Adrenal gland (tissue), 12 donors: Measurements from ENCODE around the gene ZFP62. TPM values are rescaled to one million over a fixed set of nuclear protein-coding genes. Genes with fewer than 3 reads are reported as not detected.

Experiments
- DNase-seq, 7 donors: peaks; one replicate each; pipeline ENCODE4 v3.0.0-alpha.2; 2019 to 2020
- H3K27ac ChIP-seq, 5 donors: fragments of 200-600 bp; sonication (generic) in 4 of 5; 1 replicate in 3 of 5; 2 replicates in 2 of 5; pipeline versions ENCODE4 v1.5.1 to v1.8.0; 2016 to 2020; ENCODE audit warnings: mild to moderate bottlenecking in 1 of 5
- H3K27me3 ChIP-seq: fragments of 200-600 bp; 2 replicates; pipeline ENCODE4 v1.8.0; 2021
- H3K36me3 ChIP-seq, 2 donors: fragments of 200-600 bp; replicated peaks in 1 of 2; 1 replicate in 1 of 2; 2 replicates in 1 of 2; pipeline versions ENCODE4 v1.5.1 to v1.8.0; 2018 to 2022
- H3K4me1 ChIP-seq, 2 donors: fragments of 200-600 bp; replicated peaks in 1 of 2; 1 replicate in 1 of 2; 2 replicates in 1 of 2; pipeline versions ENCODE4 v1.5.1 to v1.8.0; 2018 to 2021
- H3K4me3 ChIP-seq, 4 donors: fragments of 200-600 bp; sonication (generic) in 3 of 4; one replicate each; pipeline ENCODE4 v1.5.1; 2016 to 2018
- H3K9me3 ChIP-seq, 3 donors: fragments of 200-600 bp; sonication (generic) in 1 of 3; replicated peaks in 1 of 3; 1 replicate in 2 of 3; 2 replicates in 1 of 3; pipeline versions ENCODE4 v1.5.1 to v1.8.0; 2016 to 2021
- CTCF ChIP-seq, 6 experiments: fragments of 450-650 bp in 4 of 6; fragments of 200-600 bp in 2 of 6; sonication (generic) in 1 of 6; IDR thresholded peaks; 1 replicate in 5 of 6; 2 replicates in 1 of 6; pipeline versions ENCODE4 v1.5.1 to v1.8.0; 2016 to 2021; ENCODE audit warnings: antibody characterized with exemption in 6 of 6, mild to moderate bottlenecking in 2 of 6, moderate library complexity in 1 of 6
- POLR2A ChIP-seq, 2 donors: fragments of 450-650 bp; IDR thresholded peaks; one replicate each; pipeline ENCODE4 v1.6.1; 2017; ENCODE audit warnings: antibody characterized with exemption in 2 of 2, mild to moderate bottlenecking in 2 of 2, moderate library complexity in 1 of 2
- WGBS, 4 donors: extraction: QIAGEN DNeasy Blood & Tissue Kit in 2 of 4; methylation state at CpG; one replicate each; pipeline versions ENCODE4 v1.1.5 to v1.1.7; 2013 to 2017; 5-methylcytosine and 5-hydroxymethylcytosine counted together
- intact Hi-C, 2 donors: fragments of 100-400 bp; cut with DNase I; formaldehyde crosslinking; loops; one replicate each; pipeline versions ENCODE4 v1.14.1 to v1.15.0; 2022 to 2023
- polyA plus RNA-seq, 3 donors: library from polyadenylated mRNA; stranded (reverse); fragments of 200-250 nt in 2 of 3; fragments of 350-450 nt in 1 of 3; fragmentation: Illumina TruSeq in 1 of 3; extraction: RNeasy Lipid Tissue Mini Kit (QIAGEN cat#74804) in 1 of 3; gene quantifications; one replicate each; pipeline ENCODE4 v1.2.3, GENCODE V29; 2013 to 2014
- total RNA-seq, 9 donors: library from RNA; depleted of rRNA in 4 of 9; stranded (reverse); fragments of >200 nt in 4 of 9; fragments of 120-200 nt in 1 of 9; fragmentation: NEBNext Ultra II Directional in 1 of 9; extraction: Animal tissue kit (Norgen Biotek cat#: 25700) in 1 of 9; gene quantifications; one replicate each; pipeline versions ENCODE4 v1.1.0 to v1.2.4, GENCODE V29; 2013 to 2023
- donor health status: healthy with polysubstance abuse.
- donor health status: Bipolar disorder and iron deficiency.
- donor health status: DM: yes; HTN: yes; CAD: no.
- donor health status: DM: no; HTN: no; CAD: no.
- donor health status: DM: no; HTN: no; CAD: no.
- donor health status: DM: yes; HTN: yes; CAD: no.

Gene ZFP62
- total and polyA plus RNA-seq, 12 donors, result 8.5 to 39.7 (median 16.5) TPM

GRCh38 chr5:180824630-180825476 is 36.2 kb downstream of the ZFP62 start:
- 63 to 78% (median 69%) methylated on average over 10 of the region's 10 CpGs for WGBS, 4 donors
- Histone ChIP-seq H3K27me3 (no peaks in the 10 kb centered on the region), H3K9me3 (no peaks in the 10 kb centered on the region), H3K36me3 (no peaks in the 10 kb centered on the region), H3K4me3 (no peak overlapping the region), H3K27ac (peak overlapping the region in 3 of 5 donors; percentile 38 to 70 (median 65)), H3K4me1 (peaks cover 39 to 51% of the 10 kb centered on the region in 2 donors)
- TF ChIP-seq CTCF (IDR thresholded peaks at IDR 0.05) (no peak), POLR2A (IDR thresholded peaks at IDR 0.05) (no peak)
- intact Hi-C loops, result no loop called here
- DNase-seq, result peak in 3 of 7 donors; percentile 16 to 23 (median 19)

- TF ChIP-seq POLR2A (IDR thresholded peaks at IDR 0.05), result no peak
- no peak for TF ChIP-seq CTCF (IDR thresholded peaks at IDR 0.05)
- intact Hi-C loops, result no loop called here
- no peak overlapping the region for H3K4me3 ChIP-seq
- no peaks in the 10 kb centered on the region for H3K9me3 ChIP-seq
- DNase-seq, result no peak
- no peaks in the 10 kb centered on the region for H3K36me3 ChIP-seq
- peak overlapping the region in 2 of 5 donors; percentile 65 to 70 for H3K27ac ChIP-seq
- H3K27me3 ChIP-seq, result no peaks in the 10 kb centered on the region
- peaks cover 35 to 52% of the 10 kb centered on the region in 2 donors for H3K4me1 ChIP-seq
- WGBS, 4 donors, result 39 to 45% (median 42%) methylated on average over 6 of the region's 6 CpGs
These were observed 37.0 kb downstream of the ZFP62 start for GRCh38 chr5:180823940-180824629.

GRCh38 chr5:180823346-180823745 is 37.7 kb downstream of the ZFP62 start:
- peak in 2 of 7 donors; percentile 15 to 19 for DNase-seq
- intact Hi-C loops, result no loop called here
- Histone ChIP-seq H3K27me3 (no peaks in the 10 kb centered on the region), H3K9me3 (no peaks in the 10 kb centered on the region), H3K36me3 (no peaks in the 10 kb centered on the region), H3K4me1 (peaks cover 38 to 59% of the 10 kb centered on the region in 2 donors), H3K27ac (peak overlapping the region in 1 of 5 donors; percentile 20), H3K4me3 (no peak overlapping the region)
- 73 to 88% (median 75%) methylated on average over 4 to 7 of the region's 7 CpGs for WGBS, 4 donors
- TF ChIP-seq CTCF (IDR thresholded peaks at IDR 0.05), result no peak
- TF ChIP-seq POLR2A (IDR thresholded peaks at IDR 0.05), result no peak

GRCh38 chr5:180821538-180821937 is 39.5 kb downstream of the ZFP62 start:
- peak in 1 of 7 donors; percentile 4 for DNase-seq
- Histone ChIP-seq H3K27ac (peak overlapping the region in 4 of 5 donors; percentile 16 to 88 (median 58)), H3K4me3 (no peak overlapping the region), H3K4me1 (peaks cover 55 to 77% of the 10 kb centered on the region in 2 donors), H3K27me3 (no peaks in the 10 kb centered on the region), H3K36me3 (no peaks in the 10 kb centered on the region), H3K9me3 (no peaks in the 10 kb centered on the region)
- intact Hi-C loops, result no loop called here
- 74 to 95% (median 91%) methylated on average over 4 of the region's 4 CpGs for WGBS, 4 donors
- TF ChIP-seq CTCF (IDR thresholded peaks at IDR 0.05) (no peak), POLR2A (IDR thresholded peaks at IDR 0.05) (no peak)
